Measurements from ENCODE around the gene MAP2. TPM values are rescaled to one million over a fixed set of nuclear protein-coding genes. Genes with fewer than 3 reads are reported as not detected.
A peak's percentile ranks its signal among the peaks of the same experiment; 100 is the strongest.

Gene MAP2
- total and polyA plus RNA-seq, 2 donors (not counting 1 experiment from before 2014, with no cell fraction given): 51.0 to 60.1 TPM

DNA sequence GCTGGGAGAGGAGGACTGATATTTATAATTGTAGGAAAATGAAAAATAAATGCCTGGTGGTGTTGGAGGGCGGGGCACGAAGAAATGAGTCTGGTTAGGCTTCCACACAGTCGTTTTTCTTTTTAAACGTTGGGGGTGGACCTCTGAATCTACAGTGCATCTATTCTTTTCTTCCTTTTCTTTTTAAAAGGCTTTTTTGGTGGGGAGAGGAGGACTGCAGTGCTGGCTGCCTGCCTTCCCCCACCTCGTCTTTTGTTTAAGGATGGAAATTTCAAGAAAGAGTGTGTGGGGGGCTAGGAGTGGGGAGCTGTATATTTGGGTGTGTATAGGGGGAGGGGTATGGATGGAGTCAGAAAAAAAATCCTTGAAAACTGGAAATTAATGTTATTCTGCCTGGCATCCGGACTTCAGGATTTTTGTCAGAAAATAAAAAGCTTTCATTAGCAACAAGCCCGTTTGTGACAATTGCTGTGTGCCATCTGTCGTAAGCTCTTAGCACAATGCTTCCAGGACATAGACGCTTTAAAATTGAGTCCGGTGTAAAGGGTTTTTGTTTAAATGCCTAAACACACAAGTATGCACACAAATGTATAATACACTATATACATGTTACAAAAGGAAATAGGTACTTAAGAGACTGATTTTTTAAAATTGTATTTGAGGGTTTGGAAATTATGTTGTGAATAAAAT is 1.1 kb downstream of the MAP2 start:
- peak in 1 of 2 donors; percentile 8 for DNase-seq (ENCODE audit: low read depth in 2 of 2)
- no peaks in the 10 kb centered on the region for H3K36me3 ChIP-seq (ENCODE audit: control insufficient read depth, insufficient read depth, low read length)
- TF ChIP-seq, protein P1, sequence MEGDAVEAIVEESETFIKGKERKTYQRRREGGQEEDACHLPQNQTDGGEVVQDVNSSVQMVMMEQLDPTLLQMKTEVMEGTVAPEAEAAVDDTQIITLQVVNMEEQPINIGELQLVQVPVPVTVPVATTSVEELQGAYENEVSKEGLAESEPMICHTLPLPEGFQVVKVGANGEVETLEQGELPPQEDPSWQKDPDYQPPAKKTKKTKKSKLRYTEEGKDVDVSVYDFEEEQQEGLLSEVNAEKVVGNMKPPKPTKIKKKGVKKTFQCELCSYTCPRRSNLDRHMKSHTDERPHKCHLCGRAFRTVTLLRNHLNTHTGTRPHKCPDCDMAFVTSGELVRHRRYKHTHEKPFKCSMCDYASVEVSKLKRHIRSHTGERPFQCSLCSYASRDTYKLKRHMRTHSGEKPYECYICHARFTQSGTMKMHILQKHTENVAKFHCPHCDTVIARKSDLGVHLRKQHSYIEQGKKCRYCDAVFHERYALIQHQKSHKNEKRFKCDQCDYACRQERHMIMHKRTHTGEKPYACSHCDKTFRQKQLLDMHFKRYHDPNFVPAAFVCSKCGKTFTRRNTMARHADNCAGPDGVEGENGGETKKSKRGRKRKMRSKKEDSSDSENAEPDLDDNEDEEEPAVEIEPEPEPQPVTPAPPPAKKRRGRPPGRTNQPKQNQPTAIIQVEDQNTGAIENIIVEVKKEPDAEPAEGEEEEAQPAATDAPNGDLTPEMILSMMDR (conservative IDR thresholded peaks at IDR 0.05 in 1 of 2, IDR thresholded peaks at IDR 0.05 in 1 of 2; ENCODE audit: low read depth in 1 of 2, low read length in 2 of 2): no peak
- TF ChIP-seq EZH2 (IDR thresholded peaks at IDR 0.05; ENCODE audit: low read length, missing control alignments): no peak
- peak overlapping the region; percentile 84 for H2AFZ ChIP-seq (ENCODE audit: low read length)
- peaks cover 2% of the 10 kb centered on the region for H3K4me1 ChIP-seq (ENCODE audit: control insufficient read depth, extremely low read depth, insufficient read depth, low read length)
- peak overlapping the region; percentile 78 to 89 (median 86) for H3K4me3 ChIP-seq (replicated peaks in 1 of 4; ENCODE audit: control extremely low read depth in 1 of 4, insufficient read depth in 1 of 4, low read depth in 3 of 4, low read length in 4 of 4)
- no peaks in the 10 kb centered on the region for H3K79me2 ChIP-seq (ENCODE audit: control insufficient read depth, insufficient read depth, low read length)
- no peaks in the 10 kb centered on the region for H4K20me1 ChIP-seq (ENCODE audit: control insufficient read depth, extremely low read depth, insufficient read depth, low read length)
- H3K27ac ChIP-seq (ENCODE audit: insufficient read depth, low read length): no peak overlapping the region
- no peaks in the 10 kb centered on the region for H3K27me3 ChIP-seq (ENCODE audit: control insufficient read depth, insufficient read depth, low read length)
- peak overlapping the region; percentile 96 for H3K4me2 ChIP-seq (ENCODE audit: extremely low read depth, insufficient read depth, low read length)
- H3K9me3 ChIP-seq (ENCODE audit: control insufficient read depth, insufficient read depth, low read depth, low read length): no peaks in the 10 kb centered on the region
- no peak overlapping the region for H3K9ac ChIP-seq (ENCODE audit: insufficient read depth, low read length)

DNA sequence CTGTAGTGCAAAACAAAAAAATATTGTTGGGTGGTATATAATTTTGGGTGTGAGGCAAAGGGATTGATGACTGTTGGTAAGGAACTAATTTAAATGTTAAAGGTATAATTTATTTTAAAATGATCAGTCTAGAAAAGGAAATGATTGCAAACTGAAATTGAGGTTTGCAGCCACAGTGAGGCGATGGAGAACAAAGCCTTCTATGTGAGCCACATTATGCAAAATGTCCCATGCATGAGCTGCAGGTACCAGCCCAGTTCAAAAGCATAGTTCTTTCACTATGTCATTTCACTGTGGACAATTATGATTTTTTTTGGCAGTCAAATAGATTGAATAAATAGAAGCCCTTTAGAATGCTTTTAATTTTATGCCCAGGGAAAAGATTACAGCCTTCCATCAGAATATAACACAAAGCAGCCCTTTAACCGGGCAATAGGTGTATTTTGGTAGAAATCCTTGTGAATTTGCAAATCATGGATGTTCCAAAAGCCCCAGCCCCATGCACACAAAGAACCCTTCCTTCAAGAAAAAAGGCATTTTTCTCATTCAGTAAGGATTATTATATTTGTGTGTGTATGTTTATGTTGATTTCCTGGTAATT is 1.7 kb downstream of the MAP2 start:
- peaks cover 2% of the 10 kb centered on the region for H3K4me1 ChIP-seq (ENCODE audit: control insufficient read depth, extremely low read depth, insufficient read depth, low read length)
- H3K27ac ChIP-seq (ENCODE audit: insufficient read depth, low read length): no peak overlapping the region
- no peak overlapping the region for H2AFZ ChIP-seq (ENCODE audit: low read length)
- no peaks in the 10 kb centered on the region for H4K20me1 ChIP-seq (ENCODE audit: control insufficient read depth, extremely low read depth, insufficient read depth, low read length)
- no peaks in the 10 kb centered on the region for H3K27me3 ChIP-seq (ENCODE audit: control insufficient read depth, insufficient read depth, low read length)
- peak overlapping the region; percentile 96 for H3K4me2 ChIP-seq (ENCODE audit: extremely low read depth, insufficient read depth, low read length)
- no peak overlapping the region for H3K9ac ChIP-seq (ENCODE audit: insufficient read depth, low read length)
- no peak for TF ChIP-seq EZH2 (IDR thresholded peaks at IDR 0.05; ENCODE audit: low read length, missing control alignments)
- TF ChIP-seq, protein P1 (conservative IDR thresholded peaks at IDR 0.05 in 1 of 2, IDR thresholded peaks at IDR 0.05 in 1 of 2; ENCODE audit: low read depth in 1 of 2, low read length in 2 of 2): peak; percentile 69 to 79
- H3K79me2 ChIP-seq (ENCODE audit: control insufficient read depth, insufficient read depth, low read length): no peaks in the 10 kb centered on the region
- H3K4me3 ChIP-seq (replicated peaks in 1 of 4; ENCODE audit: control extremely low read depth in 1 of 4, insufficient read depth in 1 of 4, low read depth in 3 of 4, low read length in 4 of 4): peak overlapping the region; percentile 78 to 89 (median 86)
- H3K36me3 ChIP-seq (ENCODE audit: control insufficient read depth, insufficient read depth, low read length): no peaks in the 10 kb centered on the region
- peak; percentile 51 to 59 for DNase-seq (ENCODE audit: low read depth in 2 of 2)
- no peaks in the 10 kb centered on the region for H3K9me3 ChIP-seq (ENCODE audit: control insufficient read depth, insufficient read depth, low read depth, low read length)

DNA sequence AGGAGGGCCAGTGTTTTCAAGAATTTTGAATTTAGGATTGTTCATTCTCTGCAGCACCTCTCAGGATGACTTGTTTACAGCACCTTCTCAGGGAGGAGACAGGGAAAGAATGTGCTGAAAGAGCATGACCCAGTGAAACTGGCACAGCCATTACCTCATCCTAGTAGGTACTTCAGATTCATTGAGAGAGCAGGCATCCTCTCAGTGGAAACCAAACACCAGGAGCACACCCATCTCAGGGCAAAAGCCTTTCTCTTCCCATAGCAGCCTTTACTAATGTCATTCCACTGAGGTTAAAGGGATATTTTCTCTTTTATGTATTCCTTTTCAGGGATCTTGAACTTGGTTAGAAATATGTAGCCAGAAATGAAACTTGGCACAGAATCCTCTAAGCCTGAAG is 2.6 kb downstream of the MAP2 start:
- peak; percentile 23 to 52 for DNase-seq (ENCODE audit: low read depth in 2 of 2)
- no peak overlapping the region for H2AFZ ChIP-seq (ENCODE audit: low read length)
- H3K9ac ChIP-seq (ENCODE audit: insufficient read depth, low read length): no peak overlapping the region
- peak overlapping the region; percentile 32 for H3K4me2 ChIP-seq (ENCODE audit: extremely low read depth, insufficient read depth, low read length)
- no peaks in the 10 kb centered on the region for H4K20me1 ChIP-seq (ENCODE audit: control insufficient read depth, extremely low read depth, insufficient read depth, low read length)
- no peaks in the 10 kb centered on the region for H3K36me3 ChIP-seq (ENCODE audit: control insufficient read depth, insufficient read depth, low read length)
- H3K27me3 ChIP-seq (ENCODE audit: control insufficient read depth, insufficient read depth, low read length): no peaks in the 10 kb centered on the region
- no peaks in the 10 kb centered on the region for H3K9me3 ChIP-seq (ENCODE audit: control insufficient read depth, insufficient read depth, low read depth, low read length)
- TF ChIP-seq, protein P1 (conservative IDR thresholded peaks at IDR 0.05 in 1 of 2, IDR thresholded peaks at IDR 0.05 in 1 of 2; ENCODE audit: low read depth in 1 of 2, low read length in 2 of 2): no peak
- TF ChIP-seq EZH2 (IDR thresholded peaks at IDR 0.05; ENCODE audit: low read length, missing control alignments): no peak
- H3K27ac ChIP-seq (ENCODE audit: insufficient read depth, low read length): no peak overlapping the region
- peaks cover 2% of the 10 kb centered on the region for H3K4me1 ChIP-seq (ENCODE audit: control insufficient read depth, extremely low read depth, insufficient read depth, low read length)
- H3K4me3 ChIP-seq (replicated peaks in 1 of 4; ENCODE audit: control extremely low read depth in 1 of 4, insufficient read depth in 1 of 4, low read depth in 3 of 4, low read length in 4 of 4): peak overlapping the region in 1 of 4 experiments; percentile 18
- H3K79me2 ChIP-seq (ENCODE audit: control insufficient read depth, insufficient read depth, low read length): no peaks in the 10 kb centered on the region
